Measurements from ENCODE around the gene HACD4. TPM values are rescaled to one million over a fixed set of nuclear protein-coding genes. Genes with fewer than 3 reads are reported as not detected.

The HACD4 gene
- total and polyA plus RNA-seq, 5 donors from 2014 or later = 8.2 to 12.0 (median 9.9) TPM

DNA sequence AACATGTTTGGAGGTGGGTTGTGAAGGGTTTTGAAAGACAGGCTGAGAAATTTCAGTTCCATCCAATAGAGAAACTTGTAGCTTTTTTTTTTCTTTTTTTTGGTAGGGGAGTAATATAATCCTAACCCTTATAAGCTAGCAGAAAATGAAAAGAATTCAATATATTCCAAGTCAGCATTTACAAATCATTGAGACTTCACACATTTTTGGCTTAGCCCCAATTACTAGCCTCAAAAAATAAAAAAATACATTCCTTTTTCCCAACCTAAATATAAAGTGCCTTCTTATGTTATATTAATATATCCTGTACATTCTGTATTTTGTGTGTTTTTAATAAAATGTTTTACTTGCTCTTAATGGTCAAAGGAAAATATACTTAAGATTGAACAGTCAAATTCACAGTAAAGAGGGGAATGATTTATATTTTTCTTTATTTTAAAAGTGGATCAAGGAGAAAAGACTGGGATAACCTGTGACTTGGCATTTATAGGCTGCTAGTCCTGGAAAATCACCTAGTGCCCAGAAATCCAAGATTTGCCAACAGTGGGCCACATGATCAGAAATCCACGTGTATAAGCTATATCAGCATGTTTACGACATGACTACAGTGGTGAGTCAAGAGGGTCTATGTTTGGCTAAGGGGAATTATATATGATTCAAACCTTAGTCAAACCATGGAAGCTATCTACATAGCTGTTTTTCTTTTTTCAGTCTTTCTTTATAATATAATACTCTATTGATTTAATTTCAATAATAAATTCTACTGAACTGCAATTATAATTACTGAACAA lies 14.5 kb downstream of the HACD4 start:
- no peaks in the 10 kb centered on the region for H3K27me3 ChIP-seq (ENCODE audit: control insufficient read depth, insufficient read depth, low read length)
- H3K4me3 ChIP-seq (ENCODE audit: low read depth, low read length) = no peak overlapping the region
- H3K4me1 Mint-ChIP-seq = peaks cover 27 to 34% (median 31%) of the 10 kb centered on the region in 4 donors
- DNase-seq (no peak), ATAC-seq (ENCODE audit: low read depth in 2 of 2) (no peak)
- no peaks in the 10 kb centered on the region for H3K9me3 ChIP-seq (ENCODE audit: control insufficient read depth in 2 of 2, low read length in 2 of 2)
- no peak overlapping the region for H3K27ac ChIP-seq (ENCODE audit: insufficient read depth, low read length, poor library complexity, severe bottlenecking)
- peak overlapping the region in 1 of 3 donors; percentile 21 for H3K27ac Mint-ChIP-seq
- peaks cover 69% of the 10 kb centered on the region for H3K36me3 Mint-ChIP-seq
- peaks cover 0 to 1% (median 0%) of the 10 kb centered on the region in 7 donors for H3K9me3 Mint-ChIP-seq
- H3K36me3 ChIP-seq (ENCODE audit: control insufficient read depth, insufficient read depth, low read length) = peaks cover 42% of the 10 kb centered on the region
- no peaks in the 10 kb centered on the region for H3K27me3 Mint-ChIP-seq
- peaks cover 3% of the 10 kb centered on the region for H3K4me1 ChIP-seq (ENCODE audit: control insufficient read depth, insufficient read depth, low read length, poor library complexity, severe bottlenecking)
- no peak overlapping the region for H3K4me3 Mint-ChIP-seq

GRCh38 chr9:21015995-21016394 lies 15.4 kb downstream of the HACD4 start:
- H3K27ac Mint-ChIP-seq = peak overlapping the region; percentile 0 to 21 (median 21)
- H3K36me3 ChIP-seq (ENCODE audit: control insufficient read depth, insufficient read depth, low read length) = peaks cover 48% of the 10 kb centered on the region
- H3K27me3 Mint-ChIP-seq = no peaks in the 10 kb centered on the region
- DNase-seq = no peak
- H3K4me3 ChIP-seq (ENCODE audit: low read depth, low read length) = no peak overlapping the region
- no peaks in the 10 kb centered on the region for H3K27me3 ChIP-seq (ENCODE audit: control insufficient read depth, insufficient read depth, low read length)
- peaks cover 69% of the 10 kb centered on the region for H3K36me3 Mint-ChIP-seq
- H3K9me3 Mint-ChIP-seq = peaks cover 0 to 1% (median 0%) of the 10 kb centered on the region in 7 donors
- H3K27ac ChIP-seq (ENCODE audit: insufficient read depth, low read length, poor library complexity, severe bottlenecking) = no peak overlapping the region
- no peak overlapping the region for H3K4me3 Mint-ChIP-seq
- no peak for ATAC-seq (ENCODE audit: low read depth in 2 of 2)
- H3K4me1 Mint-ChIP-seq = peaks cover 22 to 33% (median 25%) of the 10 kb centered on the region in 4 donors
- H3K4me1 ChIP-seq (ENCODE audit: control insufficient read depth, insufficient read depth, low read length, poor library complexity, severe bottlenecking) = peaks cover 3% of the 10 kb centered on the region
- H3K9me3 ChIP-seq (ENCODE audit: control insufficient read depth in 2 of 2, low read length in 2 of 2) = no peaks in the 10 kb centered on the region

GRCh38 chr9:21015129-21015815 lies 16.2 kb downstream of the HACD4 start:
- H3K36me3 Mint-ChIP-seq = peaks cover 67% of the 10 kb centered on the region
- DNase-seq = no peak

DNA sequence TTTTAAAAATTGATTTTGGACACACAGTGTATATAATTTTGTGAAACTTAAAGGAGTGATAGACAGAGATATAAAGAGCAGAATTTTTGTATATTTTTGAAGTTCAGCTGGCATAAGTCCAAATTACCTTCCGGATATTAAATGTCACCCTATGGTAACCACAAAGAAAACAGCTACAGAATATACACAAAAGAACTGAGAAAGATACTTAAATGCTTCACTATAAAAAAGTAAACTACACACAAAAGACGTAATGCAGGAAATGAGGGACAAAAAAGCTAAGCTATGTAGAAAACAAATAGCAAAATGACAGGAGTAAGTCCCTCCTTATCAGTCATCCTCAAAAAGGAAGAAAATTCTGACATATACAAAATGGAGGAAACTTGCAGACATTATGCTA lies 29.4 kb downstream of the HACD4 start:
- Mint-ChIP-seq H3K4me1 (peaks cover 23 to 33% (median 28%) of the 10 kb centered on the region in 4 donors), H3K27me3 (no peaks in the 10 kb centered on the region), H3K27ac (peak overlapping the region in 2 of 3 donors; percentile 70 to 87), H3K4me3 (peak overlapping the region in 3 of 4 donors; percentile 7 to 29 (median 22)), H3K36me3 (peaks cover 56% of the 10 kb centered on the region), H3K9me3 (peaks cover 0 to 18% (median 5%) of the 10 kb centered on the region in 7 donors)
- H3K9me3 ChIP-seq (ENCODE audit: control insufficient read depth in 2 of 2, low read length in 2 of 2) = peaks cover 0 to 6% of the 10 kb centered on the region in 2 experiments
- no peaks in the 10 kb centered on the region for H3K27me3 ChIP-seq (ENCODE audit: control insufficient read depth, insufficient read depth, low read length)
- H3K27ac ChIP-seq (ENCODE audit: insufficient read depth, low read length, poor library complexity, severe bottlenecking) = peak overlapping the region; percentile 16
- peak in 2 of 3 donors; percentile 14 to 32 for DNase-seq
- ATAC-seq (ENCODE audit: low read depth in 2 of 2) = peak in 1 of 2 donors; percentile 29
- peaks cover 18% of the 10 kb centered on the region for H3K4me1 ChIP-seq (ENCODE audit: control insufficient read depth, insufficient read depth, low read length, poor library complexity, severe bottlenecking)
- H3K4me3 ChIP-seq (ENCODE audit: low read depth, low read length) = no peak overlapping the region
- peaks cover 33% of the 10 kb centered on the region for H3K36me3 ChIP-seq (ENCODE audit: control insufficient read depth, insufficient read depth, low read length)

More at GRCh38 chr9:21015129-21015815, 16.2 kb downstream of the HACD4 start:
- Histone ChIP-seq H3K9me3 (ENCODE audit: control insufficient read depth in 2 of 2, low read length in 2 of 2) (no peaks in the 10 kb centered on the region), H3K27me3 (ENCODE audit: control insufficient read depth, insufficient read depth, low read length) (no peaks in the 10 kb centered on the region), H3K27ac (ENCODE audit: insufficient read depth, low read length, poor library complexity, severe bottlenecking) (no peak overlapping the region), H3K4me1 (ENCODE audit: control insufficient read depth, insufficient read depth, low read length, poor library complexity, severe bottlenecking) (peaks cover 1% of the 10 kb centered on the region), H3K36me3 (ENCODE audit: control insufficient read depth, insufficient read depth, low read length) (peaks cover 55% of the 10 kb centered on the region), H3K4me3 (ENCODE audit: low read depth, low read length) (no peak overlapping the region)
- H3K4me1 Mint-ChIP-seq = peaks cover 19 to 31% (median 22%) of the 10 kb centered on the region in 4 donors
- peak overlapping the region in 1 of 4 donors; percentile 71 for H3K4me3 Mint-ChIP-seq
- peak overlapping the region in 1 of 3 donors; percentile 46 for H3K27ac Mint-ChIP-seq
- ATAC-seq (ENCODE audit: low read depth in 2 of 2) = no peak
- H3K27me3 Mint-ChIP-seq = no peaks in the 10 kb centered on the region
- H3K9me3 Mint-ChIP-seq = no peaks in the 10 kb centered on the region

DNA sequence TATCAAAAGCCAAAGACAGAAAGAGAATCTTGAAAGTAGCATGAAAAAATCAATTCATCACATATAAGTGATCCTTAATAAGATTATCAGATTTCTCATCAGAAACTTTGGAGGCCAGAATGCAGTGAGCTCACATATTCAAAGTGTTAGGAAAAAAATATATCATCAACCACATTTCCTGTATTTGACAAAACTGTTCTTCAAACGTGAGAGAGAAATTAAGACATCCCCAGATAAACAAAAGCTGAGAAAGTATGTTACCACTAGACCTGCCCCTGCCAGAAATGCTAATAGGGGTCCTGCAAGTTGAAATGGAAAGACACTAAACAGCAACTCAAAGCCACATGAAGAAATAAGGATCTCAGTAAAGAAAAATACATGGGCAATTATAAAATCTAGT lies 29.9 kb downstream of the HACD4 start:
- Histone ChIP-seq H3K4me1 (ENCODE audit: control insufficient read depth, insufficient read depth, low read length, poor library complexity, severe bottlenecking) (peaks cover 23% of the 10 kb centered on the region), H3K27me3 (ENCODE audit: control insufficient read depth, insufficient read depth, low read length) (no peaks in the 10 kb centered on the region), H3K27ac (ENCODE audit: insufficient read depth, low read length, poor library complexity, severe bottlenecking) (no peak overlapping the region), H3K9me3 (ENCODE audit: control insufficient read depth in 2 of 2, low read length in 2 of 2) (peaks cover 0 to 6% of the 10 kb centered on the region in 2 experiments), H3K36me3 (ENCODE audit: control insufficient read depth, insufficient read depth, low read length) (peaks cover 29% of the 10 kb centered on the region), H3K4me3 (ENCODE audit: low read depth, low read length) (no peak overlapping the region)
- DNase-seq (peak in 1 of 3 donors; percentile 15), ATAC-seq (ENCODE audit: low read depth in 2 of 2) (peak in 1 of 2 donors; percentile 33)
- peak overlapping the region; percentile 28 to 70 (median 62) for H3K27ac Mint-ChIP-seq
- H3K27me3 Mint-ChIP-seq = no peaks in the 10 kb centered on the region
- H3K4me3 Mint-ChIP-seq = peak overlapping the region in 3 of 4 donors; percentile 7 to 36 (median 29)
- peaks cover 27 to 38% (median 32%) of the 10 kb centered on the region in 4 donors for H3K4me1 Mint-ChIP-seq
- peaks cover 51% of the 10 kb centered on the region for H3K36me3 Mint-ChIP-seq
- peaks cover 0 to 18% (median 5%) of the 10 kb centered on the region in 7 donors for H3K9me3 Mint-ChIP-seq

DNA sequence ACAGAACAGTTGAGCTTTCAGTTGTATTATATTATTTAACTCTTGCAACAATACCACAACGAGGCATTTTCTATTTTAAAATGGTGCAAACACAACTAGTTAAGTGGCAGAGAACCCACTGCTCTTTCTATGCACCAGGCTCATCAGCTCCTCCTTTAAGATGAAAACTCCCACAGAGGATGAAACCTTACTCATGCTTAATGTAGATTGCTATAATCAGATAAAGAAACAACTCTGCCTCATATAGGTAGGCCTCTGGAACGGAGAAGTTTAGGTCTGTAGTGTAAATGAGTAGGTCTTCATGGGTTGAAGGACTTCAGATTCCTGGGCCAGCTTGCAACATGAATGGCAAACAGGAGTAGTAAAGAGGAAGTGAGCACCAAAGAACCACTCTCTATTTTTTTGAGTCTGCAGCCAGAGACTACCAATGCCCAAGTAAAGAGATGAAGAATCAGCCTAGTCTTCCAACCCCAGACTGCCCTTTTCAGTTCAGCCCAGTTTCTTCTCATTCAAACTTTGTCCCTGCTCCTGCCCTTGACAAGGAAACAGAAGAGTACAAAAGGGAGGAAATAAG lies 33.9 kb downstream of the HACD4 start:
- Mint-ChIP-seq H3K9me3 (peaks cover 0 to 18% (median 5%) of the 10 kb centered on the region in 7 donors), H3K27me3 (no peaks in the 10 kb centered on the region), H3K27ac (peak overlapping the region; percentile 81 to 84 (median 83)), H3K4me3 (peak overlapping the region in 3 of 4 donors; percentile 0 to 37 (median 5)), H3K4me1 (peaks cover 28 to 59% (median 42%) of the 10 kb centered on the region in 4 donors), H3K36me3 (peaks cover 44% of the 10 kb centered on the region)
- peak overlapping the region; percentile 63 for H3K27ac ChIP-seq (ENCODE audit: insufficient read depth, low read length, poor library complexity, severe bottlenecking)
- H3K4me1 ChIP-seq (ENCODE audit: control insufficient read depth, insufficient read depth, low read length, poor library complexity, severe bottlenecking) = peaks cover 27% of the 10 kb centered on the region
- H3K36me3 ChIP-seq (ENCODE audit: control insufficient read depth, insufficient read depth, low read length) = peaks cover 7% of the 10 kb centered on the region
- DNase-seq (peak in 2 of 3 donors; percentile 4 to 9), ATAC-seq (ENCODE audit: low read depth in 2 of 2) (peak; percentile 44 to 69)
- H3K27me3 ChIP-seq (ENCODE audit: control insufficient read depth, insufficient read depth, low read length) = no peaks in the 10 kb centered on the region
- peak overlapping the region; percentile 38 for H3K4me3 ChIP-seq (ENCODE audit: low read depth, low read length)
- H3K9me3 ChIP-seq (ENCODE audit: control insufficient read depth in 2 of 2, low read length in 2 of 2) = peaks cover 0 to 6% of the 10 kb centered on the region in 2 experiments

- Histone ChIP-seq H3K27me3 (ENCODE audit: control insufficient read depth, insufficient read depth, low read length) (no peaks in the 10 kb centered on the region), H3K36me3 (ENCODE audit: control insufficient read depth, insufficient read depth, low read length) (peaks cover 7% of the 10 kb centered on the region), H3K4me3 (ENCODE audit: low read depth, low read length) (peak overlapping the region; percentile 38), H3K9me3 (ENCODE audit: control insufficient read depth in 2 of 2, low read length in 2 of 2) (peaks cover 0 to 6% of the 10 kb centered on the region in 2 experiments), H3K27ac (ENCODE audit: insufficient read depth, low read length, poor library complexity, severe bottlenecking) (peak overlapping the region; percentile 63), H3K4me1 (ENCODE audit: control insufficient read depth, insufficient read depth, low read length, poor library complexity, severe bottlenecking) (peaks cover 20% of the 10 kb centered on the region)
- H3K36me3 Mint-ChIP-seq = peaks cover 41% of the 10 kb centered on the region
- peak overlapping the region; percentile 5 to 59 (median 28) for H3K4me3 Mint-ChIP-seq
- no peaks in the 10 kb centered on the region for H3K27me3 Mint-ChIP-seq
- DNase-seq (no peak), ATAC-seq (ENCODE audit: low read depth in 2 of 2) (no peak)
- peaks cover 0 to 11% (median 5%) of the 10 kb centered on the region in 7 donors for H3K9me3 Mint-ChIP-seq
- peak overlapping the region; percentile 81 to 84 (median 83) for H3K27ac Mint-ChIP-seq
- H3K4me1 Mint-ChIP-seq = peaks cover 22 to 52% (median 35%) of the 10 kb centered on the region in 4 donors
These were observed 34.6 kb downstream of the HACD4 start for GRCh38 chr9:20996809-20997208.
